Measurements from ENCODE around the gene POLA2. TPM values are rescaled to one million over a fixed set of nuclear protein-coding genes. Genes with fewer than 3 reads are reported as not detected.
"Not testable (repeated sequence)": the region's sequence is repeated elsewhere in the genome, so short reads cannot be mapped to it uniquely, and the experiment has no call there.

Gene POLA2
- total RNA-seq, 2 experiments from 2014 or later: 47.7 to 55.2 TPM

GRCh38 chr11:65317025-65317786 lies 55.4 kb downstream of the POLA2 start:
- no peak for DNase-seq
- H3K4me1 Mint-ChIP-seq: peaks cover 5% of the 10 kb centered on the region
- H3K9me3 Mint-ChIP-seq: no peaks in the 10 kb centered on the region
- no peak overlapping the region for H3K4me3 Mint-ChIP-seq
- H3K36me3 Mint-ChIP-seq (ENCODE audit: low read depth): no peaks in the 10 kb centered on the region
- ChIA-PET POLR2A (no interaction called here), CTCF (interaction anchor here (0.6 to 7.0 kb wide), 13 partner anchors 8 to 201 kb away, joined by 3 to 45 read pairs (median 5); partner anchors contain the start of genes DPF2, FAU, MRPL49 and POLA2)
- H3K27me3 Mint-ChIP-seq: peaks cover 6% of the 10 kb centered on the region
- H3K27ac Mint-ChIP-seq: no peak overlapping the region

DNA sequence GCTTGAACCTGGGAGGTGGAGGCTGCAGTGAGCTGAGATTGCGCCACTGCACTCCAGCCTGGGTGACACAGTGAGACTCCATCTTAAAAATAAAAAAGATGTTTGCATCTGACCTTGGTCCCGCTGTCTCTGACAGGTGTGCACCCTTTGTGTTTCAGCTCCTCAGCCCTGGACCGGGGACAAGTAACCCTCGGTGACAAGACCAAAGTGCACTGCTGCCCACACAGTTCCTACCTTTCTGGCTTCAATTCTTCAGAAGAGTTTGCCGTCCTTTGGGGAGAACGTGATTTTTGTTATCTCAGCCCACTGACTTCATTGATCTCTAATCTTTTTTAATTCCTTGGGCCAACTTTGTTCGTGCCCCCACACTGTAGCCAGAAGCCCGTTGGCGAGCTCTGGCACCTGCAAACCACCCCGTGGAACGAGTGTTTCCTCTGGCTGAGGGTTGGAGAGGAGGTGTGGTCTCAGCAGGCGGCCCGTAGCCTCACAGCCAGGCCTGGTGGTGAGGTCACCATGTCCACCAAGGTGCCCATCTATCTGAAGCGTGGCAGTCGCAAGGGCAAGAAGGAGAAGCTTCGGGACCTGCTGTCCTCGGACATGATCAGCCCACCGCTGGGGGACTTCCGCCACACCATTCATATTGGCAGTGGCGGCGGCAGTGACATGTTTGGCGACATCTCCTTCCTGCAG lies 58.8 kb downstream of the POLA2 start:
- Mint-ChIP-seq H3K27me3 (no peaks in the 10 kb centered on the region), H3K36me3 (ENCODE audit: low read depth) (no peaks in the 10 kb centered on the region), H3K9me3 (no peaks in the 10 kb centered on the region), H3K4me3 (no peak overlapping the region), H3K4me1 (peaks cover 5% of the 10 kb centered on the region), H3K27ac (no peak overlapping the region)
- ChIA-PET POLR2A (no interaction called here), CTCF (interaction anchor here (1.2 to 1.4 kb wide), 2 partner anchors 9 to 186 kb away, joined by 3 to 8 read pairs; partner anchors contain the start of gene SYVN1)
- no peak for DNase-seq

GRCh38 chr11:65321076-65321475 lies 59.3 kb downstream of the POLA2 start:
- peaks cover under 1% of the 10 kb centered on the region for H3K4me1 Mint-ChIP-seq
- H3K36me3 Mint-ChIP-seq (ENCODE audit: low read depth): no peaks in the 10 kb centered on the region
- H3K27me3 Mint-ChIP-seq: no peaks in the 10 kb centered on the region
- H3K27ac Mint-ChIP-seq: no peak overlapping the region
- no peaks in the 10 kb centered on the region for H3K9me3 Mint-ChIP-seq
- DNase-seq: no peak
- CTCF ChIA-PET: interaction anchor here (1.2 to 1.4 kb wide), 2 partner anchors 9 to 186 kb away, joined by 3 to 8 read pairs; partner anchors contain the start of gene SYVN1
- H3K4me3 Mint-ChIP-seq: no peak overlapping the region
- POLR2A ChIA-PET: no interaction called here

DNA sequence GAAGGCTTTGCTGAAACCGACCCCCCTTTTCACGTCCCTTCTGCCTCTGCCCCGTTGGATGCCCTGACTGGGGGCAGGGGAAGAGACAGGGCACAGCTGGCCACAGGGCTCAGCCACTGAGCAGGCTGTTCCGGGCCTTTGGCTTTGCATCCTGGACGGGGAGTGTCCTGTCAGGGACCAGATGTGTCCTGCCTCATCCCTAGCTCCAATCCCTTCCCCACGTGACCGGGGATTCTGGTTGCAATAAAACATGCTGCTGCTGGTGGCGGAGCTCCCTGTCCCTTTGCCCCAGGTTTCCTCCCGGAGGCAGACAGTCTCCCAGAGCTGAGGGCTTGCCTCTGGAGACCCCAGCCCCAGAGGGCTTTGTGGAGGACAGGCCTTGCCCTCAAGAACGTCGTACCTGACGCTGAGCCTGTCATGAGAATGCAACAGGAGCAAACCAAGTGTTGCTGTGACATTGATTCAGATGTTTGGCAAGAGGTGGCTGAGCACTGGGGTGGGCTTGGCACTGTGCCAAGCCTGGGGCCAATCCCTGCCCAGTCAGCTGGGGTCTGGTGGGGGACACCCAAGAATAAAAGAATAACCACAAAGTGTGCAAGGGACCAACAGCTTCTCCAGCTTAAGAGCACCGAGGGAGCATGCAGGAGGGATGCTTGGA lies 60.2 kb downstream of the POLA2 start:
- DNase-seq: no peak
- H3K4me3 Mint-ChIP-seq: no peak overlapping the region
- ChIA-PET POLR2A (no interaction called here), CTCF (interaction anchor here (1.1 to 1.2 kb wide), 2 partner anchors 9 to 13 kb away, joined by 3 read pairs; no protein-coding TSS in a partner anchor)
- H3K4me1 Mint-ChIP-seq: no peaks in the 10 kb centered on the region
- no peaks in the 10 kb centered on the region for H3K27me3 Mint-ChIP-seq
- H3K9me3 Mint-ChIP-seq: no peaks in the 10 kb centered on the region
- no peaks in the 10 kb centered on the region for H3K36me3 Mint-ChIP-seq (ENCODE audit: low read depth)
- no peak overlapping the region for H3K27ac Mint-ChIP-seq

DNA sequence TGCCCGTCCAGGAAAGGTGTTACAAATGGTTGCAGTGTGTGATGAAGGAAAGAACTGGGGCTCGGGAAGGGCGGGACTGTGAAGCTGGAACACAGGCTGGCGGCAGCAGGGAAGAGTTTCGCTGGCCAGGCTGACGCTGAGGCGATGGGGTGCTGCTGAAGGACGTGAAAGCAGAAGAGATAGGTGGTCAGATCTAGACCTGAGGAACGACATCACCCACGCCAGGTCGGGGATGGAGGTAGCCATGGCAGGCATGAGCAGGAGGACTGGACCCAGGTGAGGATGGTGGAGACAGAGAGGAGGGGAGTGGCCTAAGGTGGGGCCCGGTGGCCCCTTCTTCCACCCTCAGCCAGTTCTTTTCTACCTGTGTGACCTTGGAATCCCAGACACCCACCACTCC lies 62.1 kb downstream of the POLA2 start:
- Mint-ChIP-seq H3K4me3 (no peak overlapping the region), H3K27me3 (no peaks in the 10 kb centered on the region), H3K36me3 (ENCODE audit: low read depth) (no peaks in the 10 kb centered on the region), H3K9me3 (no peaks in the 10 kb centered on the region), H3K4me1 (no peaks in the 10 kb centered on the region), H3K27ac (no peak overlapping the region)
- CTCF ChIA-PET: interaction anchor here (1.1 to 2.0 kb wide), 2 partner anchors 8 to 129 kb away, joined by 4 to 12 read pairs; partner anchors contain the start of gene CDC42EP2
- POLR2A ChIA-PET: no interaction called here
- no peak for DNase-seq

DNA sequence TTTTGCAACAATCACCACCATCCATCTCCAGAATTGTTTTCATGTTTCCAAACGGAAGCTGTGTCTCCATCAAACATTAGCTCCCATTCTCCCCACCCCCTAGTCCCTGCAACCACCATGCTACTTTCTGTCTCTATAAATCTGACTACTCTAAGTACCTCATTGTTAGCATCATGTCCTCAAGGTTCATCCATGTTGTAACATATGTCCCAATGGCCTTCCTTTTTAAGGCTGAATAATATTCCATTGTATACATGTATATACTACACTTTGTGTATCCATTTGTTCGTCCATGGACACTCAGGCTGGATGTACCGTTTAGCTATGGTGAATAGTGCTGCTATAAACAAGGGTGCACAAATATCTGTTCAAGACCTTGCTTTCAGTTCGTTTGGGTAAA lies 63.7 kb downstream of the POLA2 start:
- CTCF ChIA-PET: interaction anchor here (0.7 to 2.0 kb wide), 3 partner anchors 10 to 100 kb away, joined by 3 to 12 read pairs (median 4); partner anchors contain the start of gene CDC42EP2
- DNase-seq: no peak
- Mint-ChIP-seq H3K36me3 (ENCODE audit: low read depth) (no peaks in the 10 kb centered on the region), H3K9me3 (no peaks in the 10 kb centered on the region), H3K27ac (no peak overlapping the region), H3K4me3 (no peak overlapping the region), H3K27me3 (no peaks in the 10 kb centered on the region), H3K4me1 (peaks cover 9% of the 10 kb centered on the region)
- POLR2A ChIA-PET: no interaction called here

DNA sequence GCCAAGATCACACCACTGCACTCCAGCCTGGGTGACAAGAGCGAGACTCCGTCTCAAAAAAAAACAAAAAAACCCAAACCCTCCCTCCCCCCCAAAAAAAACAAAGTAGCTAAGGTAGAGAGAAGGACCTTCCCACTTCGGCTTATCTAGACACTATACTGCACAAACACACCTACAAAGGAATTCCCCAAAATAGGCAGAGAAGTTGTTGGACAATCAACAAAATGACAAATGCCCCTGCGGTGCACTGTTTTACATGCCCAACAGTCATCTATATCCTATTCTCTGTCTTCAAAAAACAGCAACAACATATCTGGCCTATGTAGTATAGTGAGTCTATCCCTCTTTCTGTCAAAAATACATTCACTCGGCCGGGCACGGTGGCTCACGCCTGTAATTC lies 65.3 kb downstream of the POLA2 start:
- Mint-ChIP-seq H3K27ac (no peak overlapping the region), H3K27me3 (no peaks in the 10 kb centered on the region), H3K9me3 (no peaks in the 10 kb centered on the region), H3K4me1 (peaks cover 9% of the 10 kb centered on the region), H3K4me3 (no peak overlapping the region), H3K36me3 (ENCODE audit: low read depth) (no peaks in the 10 kb centered on the region)
- ChIA-PET POLR2A (no interaction called here), CTCF (interaction anchor here (0.6 to 0.8 kb wide), 2 partner anchors 32 to 42 kb away, joined by 3 to 4 read pairs; no protein-coding TSS in a partner anchor)
- no peak for DNase-seq

DNA sequence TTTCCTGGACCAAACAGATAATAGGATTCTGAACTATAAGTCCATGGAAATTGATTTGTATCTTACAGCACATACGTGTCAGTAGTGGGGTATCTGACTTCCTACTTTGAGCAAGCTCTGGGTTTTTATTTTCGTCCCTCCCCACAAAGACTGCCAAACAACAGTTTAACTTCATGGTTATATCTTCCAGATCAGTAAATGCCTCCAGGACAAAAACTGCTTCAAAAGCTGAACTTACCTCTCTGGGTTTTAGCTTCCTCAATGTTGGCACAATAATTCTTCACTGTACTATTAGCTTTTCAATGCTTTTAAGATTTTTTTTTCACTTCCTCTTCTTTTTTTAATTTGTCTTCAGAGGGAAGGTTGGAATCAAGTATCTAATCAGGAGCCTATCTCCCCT lies 67.7 kb downstream of the POLA2 start:
- POLR2A ChIA-PET: interaction anchor here (0.7 kb wide), 1 partner anchor 1358 kb away, joined by 3 read pairs; no protein-coding TSS in a partner anchor
- Mint-ChIP-seq H3K4me1 (peaks cover 12% of the 10 kb centered on the region), H3K4me3 (no peak overlapping the region)

GRCh38 chr11:65329944-65330403 lies 68.2 kb downstream of the POLA2 start:
- peaks cover 5% of the 10 kb centered on the region for H3K36me3 Mint-ChIP-seq (ENCODE audit: low read depth)
- H3K9me3 Mint-ChIP-seq: no peaks in the 10 kb centered on the region
- no peak overlapping the region for H3K4me3 Mint-ChIP-seq
- ChIA-PET POLR2A (interaction anchor here (0.7 kb wide), 1 partner anchor 246 kb away, joined by 4 read pairs; the partner anchor contains the start of gene EHBP1L1), CTCF (interaction anchor here (0.6 to 3.5 kb wide), 29 partner anchors 9 to 511 kb away, joined by 3 to 45 read pairs (median 4); partner anchors contain the start of genes CDC42EP2, FRMD8 and POLA2)
- peaks cover 17% of the 10 kb centered on the region for H3K4me1 Mint-ChIP-seq
- no peak overlapping the region for H3K27ac Mint-ChIP-seq
- H3K27me3 Mint-ChIP-seq: no peaks in the 10 kb centered on the region
- DNase-seq: peak; percentile 90

More for the DNA sequence above, 67.7 kb downstream of the POLA2 start:
- H3K27ac Mint-ChIP-seq: no peak overlapping the region
- no peak for DNase-seq
- H3K27me3 Mint-ChIP-seq: no peaks in the 10 kb centered on the region
- CTCF ChIA-PET: interaction anchor here (0.6 to 3.5 kb wide), 27 partner anchors 9 to 511 kb away, joined by 3 to 45 read pairs (median 4); partner anchors contain the start of genes CDC42EP2, FRMD8 and POLA2
- peaks cover 3% of the 10 kb centered on the region for H3K36me3 Mint-ChIP-seq (ENCODE audit: low read depth)
- no peaks in the 10 kb centered on the region for H3K9me3 Mint-ChIP-seq

- Mint-ChIP-seq H3K27ac (no peak overlapping the region), H3K9me3 (no peaks in the 10 kb centered on the region), H3K36me3 (ENCODE audit: low read depth) (peaks cover 11% of the 10 kb centered on the region), H3K4me1 (peaks cover 23% of the 10 kb centered on the region), H3K4me3 (no peak overlapping the region), H3K27me3 (no peaks in the 10 kb centered on the region)
- ChIA-PET POLR2A (interaction anchor here (0.7 kb wide), 1 partner anchor 246 kb away, joined by 4 read pairs; the partner anchor contains the start of gene EHBP1L1), CTCF (interaction anchor here (0.7 to 3.5 kb wide), 19 partner anchors 8 to 512 kb away, joined by 3 to 45 read pairs (median 4); partner anchors contain the start of genes CDC42EP2 and POLA2)
- DNase-seq: no peak
These were observed 68.8 kb downstream of the POLA2 start for GRCh38 chr11:65330544-65330943.

DNA sequence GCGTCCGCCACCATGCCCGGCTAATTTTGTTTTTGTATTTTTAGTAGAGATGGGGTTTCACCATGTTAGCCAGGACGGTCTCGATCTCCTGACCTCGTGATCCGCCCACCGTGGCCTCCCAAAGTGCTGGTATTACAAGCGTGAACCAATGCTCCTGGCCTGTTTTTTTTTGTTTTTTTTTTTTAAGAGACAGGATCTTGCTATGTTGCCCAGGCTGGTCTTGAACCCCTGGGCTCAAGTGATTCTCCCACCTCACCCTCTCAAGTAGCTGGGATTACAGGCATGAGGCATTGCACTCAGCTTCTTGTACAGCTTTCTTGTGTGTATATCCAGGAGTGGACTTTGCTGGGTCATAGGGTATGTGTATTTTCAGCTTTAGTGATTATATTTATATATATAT lies 70.8 kb downstream of the POLA2 start:
- H3K4me3 Mint-ChIP-seq, DNase-seq, H3K27me3 Mint-ChIP-seq, H3K9me3 Mint-ChIP-seq, H3K27ac Mint-ChIP-seq: not testable (repeated sequence)
- peaks cover 27% of the 10 kb centered on the region for H3K4me1 Mint-ChIP-seq
- ChIA-PET CTCF (interaction anchor here (0.7 to 4.2 kb wide), 7 partner anchors 9 to 208 kb away, joined by 3 to 40 read pairs (median 4); partner anchors contain the start of gene CDC42EP2), POLR2A (interaction anchor here (0.6 kb wide), 1 partner anchor 18 kb away, joined by 4 read pairs; the partner anchor contains the start of gene CDC42EP2)
- peaks cover 13% of the 10 kb centered on the region for H3K36me3 Mint-ChIP-seq (ENCODE audit: low read depth)
